NCI-H345 treated with DMSO at 0.1 percent for 48 hours (cell line): ENCODE measurements around the gene IL31.
"Not testable (repeated sequence)": the region's sequence is repeated elsewhere in the genome, so short reads cannot be mapped to it uniquely, and the experiment has no call there.

Experiments
- DNase-seq: peaks from one replicate; lab custom pipeline; 2025; ENCODE audit not compliant: unreplicated experiment; lab: John Stamatoyannopoulos, UW

IL31 gene

DNA sequence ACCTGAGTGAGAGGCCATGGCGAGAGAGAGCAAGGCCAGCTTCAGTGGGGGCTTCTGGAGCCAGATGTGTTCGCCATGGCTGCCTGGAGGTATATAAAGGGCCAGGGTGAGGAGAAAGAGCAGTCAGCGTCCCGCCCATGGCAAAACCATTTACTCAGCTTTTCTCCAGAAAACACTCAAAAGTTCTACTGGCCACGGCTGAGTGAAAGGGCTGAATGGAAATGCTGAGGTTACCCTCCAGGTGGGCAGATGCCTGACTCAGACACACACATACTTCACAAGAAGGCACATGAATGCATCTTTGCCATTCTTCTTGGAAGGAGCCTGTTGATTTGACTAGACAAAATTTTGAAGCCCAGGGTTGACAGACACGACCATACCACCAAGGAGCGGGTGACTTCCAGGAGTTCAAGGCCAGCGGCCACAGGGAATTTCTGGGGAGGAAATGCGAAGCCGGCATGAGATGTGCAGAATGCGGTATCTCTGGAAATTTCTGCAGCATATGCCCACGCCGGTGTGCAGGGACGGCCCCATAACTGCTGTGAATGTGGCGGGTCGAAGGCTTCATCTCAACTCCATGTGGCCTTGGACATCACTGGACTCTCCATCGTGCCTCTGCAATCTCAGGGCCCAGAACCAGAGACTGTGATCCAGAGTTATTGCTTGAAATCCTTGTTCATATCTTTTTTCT is at the start of gene IL31:
IL31 (minus strand) TSS at position 67 of the 691 bp plus-strand sequence; CDS start at position 18, 49 bp downstream.
- DNase-seq = no peak

DNA sequence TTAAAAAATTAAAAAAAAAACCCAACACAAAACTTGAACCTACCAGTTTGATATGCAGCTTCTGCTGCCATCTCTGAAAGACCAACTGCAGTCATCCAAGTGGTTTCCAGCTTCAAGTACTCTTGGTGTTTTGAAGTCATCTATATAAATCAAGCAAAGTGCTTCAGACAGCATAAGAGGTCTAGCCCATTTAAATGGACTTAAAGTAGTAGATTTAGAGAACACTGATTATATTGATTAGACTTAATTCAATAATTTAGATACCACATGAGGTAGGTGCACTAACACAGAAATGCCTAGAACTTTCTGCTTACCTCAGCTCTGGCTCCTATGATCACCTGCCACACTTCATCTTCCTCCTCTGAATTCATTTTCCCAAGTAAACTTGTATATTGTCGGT is 42.4 kb upstream of the IL31 start:
- no peak for DNase-seq

DNA sequence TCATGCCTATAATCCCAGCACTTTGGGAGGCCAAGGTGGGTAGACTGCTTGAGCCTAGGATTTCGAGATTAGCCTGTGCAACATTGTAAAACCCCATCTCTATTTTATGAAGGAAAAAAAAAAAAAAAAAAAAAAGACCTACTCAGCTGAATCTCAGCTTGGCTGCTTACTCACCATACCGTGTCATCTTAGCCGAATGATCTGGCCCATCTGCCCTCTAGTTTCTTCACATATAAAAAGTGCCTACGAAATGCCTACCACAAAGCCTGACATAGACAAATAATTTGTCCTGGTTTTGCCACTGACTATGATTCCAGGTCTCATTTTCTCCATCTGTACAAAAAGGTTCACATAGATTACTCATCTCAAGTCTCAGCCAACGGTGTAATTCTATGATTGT is 41.8 kb upstream of the IL31 start:
- DNase-seq = no peak

DNA sequence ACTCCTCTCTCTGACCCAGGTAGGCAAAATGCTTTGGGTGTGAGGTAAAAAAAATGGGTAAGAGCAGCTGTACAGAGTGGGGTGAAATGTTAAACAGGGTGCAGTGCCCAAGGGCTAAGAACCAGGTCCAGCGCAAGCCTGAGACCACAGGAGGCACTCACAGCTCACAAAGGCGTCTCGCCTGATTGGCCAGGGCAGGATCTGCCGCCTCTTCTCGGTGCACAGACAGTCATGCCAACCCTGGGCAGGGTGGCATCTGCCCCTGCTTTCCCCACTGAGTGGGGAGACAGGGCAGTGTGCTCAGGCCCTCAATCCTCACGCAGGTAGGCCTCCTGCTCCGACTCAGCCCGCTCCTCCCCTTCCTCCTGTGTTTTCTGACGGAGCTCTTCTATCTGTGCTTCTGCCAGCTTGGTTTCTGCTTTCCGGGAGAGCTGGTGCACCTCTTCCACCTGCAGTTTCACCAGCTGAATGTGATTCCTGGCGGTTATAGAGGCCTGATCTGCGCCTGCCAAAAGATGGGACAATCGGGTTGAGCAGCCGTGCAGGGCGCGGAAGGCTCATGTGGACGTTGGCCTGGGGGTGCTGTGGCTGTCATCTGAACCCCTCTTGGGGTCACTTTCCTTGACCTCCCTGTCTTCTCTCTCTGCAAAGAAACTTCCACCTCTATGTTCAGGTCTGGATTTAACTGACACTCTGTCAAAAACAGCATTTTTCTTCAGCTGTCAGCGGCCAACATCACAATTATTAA is 34.2 kb upstream of the IL31 start:
- DNase-seq = no peak

DNA sequence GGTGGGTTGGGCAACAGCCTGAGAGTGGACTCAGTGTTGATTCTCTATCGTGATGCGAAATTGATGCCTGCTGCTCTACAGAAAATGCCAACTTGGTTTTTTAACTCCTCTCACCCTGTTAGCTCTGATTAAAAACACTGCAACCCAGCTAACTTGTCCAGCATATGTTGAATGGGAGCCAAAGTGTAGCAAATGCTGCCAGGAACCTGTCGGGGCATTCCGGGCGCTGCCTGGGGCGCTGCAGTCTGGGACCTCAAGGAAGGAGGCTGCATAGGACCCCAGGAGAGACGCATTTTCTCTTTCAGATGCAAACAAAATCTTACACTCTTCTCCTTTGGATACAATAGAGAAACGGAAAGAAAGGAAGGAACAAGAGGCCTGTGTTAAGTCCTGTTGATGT is 33.4 kb upstream of the IL31 start:
- DNase-seq = no peak

DNA sequence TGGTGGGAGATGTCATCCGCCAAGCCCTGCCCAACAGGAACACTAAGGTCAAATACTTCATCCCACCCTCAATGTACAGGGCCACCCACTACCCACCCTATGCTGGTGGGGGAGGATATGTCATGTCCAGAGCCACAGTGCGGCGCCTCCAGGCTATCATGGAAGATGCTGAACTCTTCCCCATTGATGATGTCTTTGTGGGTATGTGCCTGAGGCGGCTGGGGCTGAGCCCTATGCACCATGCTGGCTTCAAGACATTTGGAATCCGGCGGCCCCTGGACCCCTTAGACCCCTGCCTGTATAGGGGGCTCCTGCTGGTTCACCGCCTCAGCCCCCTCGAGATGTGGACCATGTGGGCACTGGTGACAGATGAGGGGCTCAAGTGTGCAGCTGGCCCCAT is 33.0 kb upstream of the IL31 start:
- no peak for DNase-seq

DNA sequence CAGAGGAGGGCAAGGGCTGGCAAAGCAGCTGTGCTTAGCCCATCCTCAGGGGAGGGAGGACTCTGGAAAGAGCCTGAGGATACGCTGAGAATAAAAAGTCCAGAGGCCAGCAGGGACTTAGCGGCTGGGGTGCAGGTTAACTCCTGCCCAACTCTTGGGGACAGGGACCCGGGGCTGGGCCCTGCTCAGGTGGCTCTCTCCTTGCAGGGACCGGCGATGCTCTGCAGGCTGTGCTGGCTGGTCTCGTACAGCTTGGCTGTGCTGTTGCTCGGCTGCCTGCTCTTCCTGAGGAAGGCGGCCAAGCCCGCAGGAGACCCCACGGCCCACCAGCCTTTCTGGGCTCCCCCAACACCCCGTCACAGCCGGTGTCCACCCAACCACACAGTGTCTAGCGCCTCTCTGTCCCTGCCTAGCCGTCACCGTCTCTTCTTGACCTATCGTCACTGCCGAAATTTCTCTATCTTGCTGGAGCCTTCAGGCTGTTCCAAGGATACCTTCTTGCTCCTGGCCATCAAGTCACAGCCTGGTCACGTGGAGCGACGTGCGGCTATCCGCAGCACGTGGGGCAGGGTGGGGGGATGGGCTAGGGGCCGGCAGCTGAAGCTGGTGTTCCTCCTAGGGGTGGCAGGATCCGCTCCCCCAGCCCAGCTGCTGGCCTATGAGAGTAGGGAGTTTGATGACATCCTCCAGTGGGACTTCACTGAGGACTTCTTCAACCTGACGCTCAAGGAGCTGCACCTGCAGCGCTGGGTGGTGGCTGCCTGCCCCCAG is 32.3 kb upstream of the IL31 start:
- no peak for DNase-seq

DNA sequence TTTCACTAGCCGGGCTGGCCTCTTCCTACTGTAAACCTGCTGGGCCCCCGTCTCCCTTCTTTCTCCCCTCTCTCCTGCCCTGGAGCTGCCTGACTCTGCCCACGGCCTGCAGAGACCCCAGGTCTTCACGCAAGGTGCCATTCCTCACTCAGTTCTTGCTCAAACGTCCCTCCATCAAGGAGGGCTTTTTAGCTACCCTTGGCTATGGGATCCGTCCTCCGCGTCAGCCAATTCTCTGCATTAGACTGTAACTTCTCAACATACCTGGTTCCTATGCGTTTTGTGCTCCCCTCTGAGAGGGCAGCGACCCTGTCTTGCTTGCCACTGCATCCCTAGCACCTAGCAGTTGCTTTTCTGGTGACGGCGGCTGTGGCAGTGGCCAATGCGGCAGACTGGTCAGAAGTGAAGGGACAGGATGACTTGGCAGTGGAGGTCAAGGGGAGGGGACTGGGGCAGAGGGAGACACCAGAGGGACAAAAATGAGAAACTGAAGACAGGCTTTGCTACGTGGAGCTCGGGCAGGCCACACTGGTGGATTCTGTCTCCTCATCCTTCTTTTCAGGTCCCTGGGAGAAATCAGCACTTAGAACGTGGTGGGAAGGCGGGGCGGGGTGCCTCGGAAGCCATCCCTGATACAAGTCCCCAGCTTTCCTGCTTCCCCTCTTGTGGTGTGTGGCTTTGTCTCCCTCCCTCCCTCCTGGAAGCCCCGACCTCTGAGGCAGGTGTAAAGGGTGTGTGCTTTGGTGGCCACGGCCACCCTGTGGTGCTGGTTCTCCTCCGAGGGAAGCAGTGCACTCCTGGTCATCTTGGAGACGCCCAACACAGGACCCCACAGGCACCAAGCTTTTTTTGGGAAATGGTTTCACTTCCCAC is 31.3 kb upstream of the IL31 start:
- no peak for DNase-seq

DNA sequence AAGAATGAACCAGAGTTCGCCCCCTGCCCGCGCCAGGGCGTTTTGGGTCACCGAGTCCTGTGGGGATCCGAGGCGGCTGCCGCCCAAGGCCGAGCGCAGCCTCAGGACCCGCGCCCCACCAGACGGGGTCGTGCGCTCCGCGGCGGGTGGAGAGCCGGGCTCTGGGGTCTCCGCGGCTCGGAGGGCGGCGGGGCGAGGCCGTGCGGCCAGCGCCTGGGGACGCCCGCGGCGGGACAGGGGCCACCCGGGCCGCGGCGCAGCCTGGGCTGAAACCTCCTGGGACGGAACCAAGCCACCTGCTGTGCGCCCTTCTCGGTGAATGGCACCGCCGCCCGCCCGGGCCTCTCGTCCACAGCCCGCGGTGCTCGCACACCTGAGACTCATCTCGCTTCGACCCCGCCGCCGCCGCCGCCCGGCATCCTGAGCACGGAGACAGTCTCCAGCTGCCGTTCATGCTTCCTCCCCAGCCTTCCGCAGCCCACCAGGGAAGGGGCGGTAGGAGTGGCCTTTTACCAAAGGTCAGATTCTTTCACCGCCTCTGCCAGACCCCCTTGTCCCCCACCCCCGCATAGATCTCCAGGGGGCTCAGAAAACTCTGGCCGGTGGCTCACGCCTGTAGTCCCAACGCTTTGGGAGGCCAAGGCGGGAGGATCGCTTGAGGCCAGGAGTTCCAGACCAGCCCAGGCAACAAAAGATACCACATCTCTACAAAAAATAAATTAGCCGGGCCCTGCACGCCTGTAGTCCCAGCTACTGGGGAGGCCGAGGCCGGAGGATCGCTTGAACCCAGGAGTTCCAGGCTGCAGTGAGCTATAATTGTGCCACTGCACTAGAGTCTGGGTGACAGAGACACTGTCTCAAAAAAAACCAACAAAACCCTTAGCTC is 30.4 kb upstream of the IL31 start:
- no peak for DNase-seq

DNA sequence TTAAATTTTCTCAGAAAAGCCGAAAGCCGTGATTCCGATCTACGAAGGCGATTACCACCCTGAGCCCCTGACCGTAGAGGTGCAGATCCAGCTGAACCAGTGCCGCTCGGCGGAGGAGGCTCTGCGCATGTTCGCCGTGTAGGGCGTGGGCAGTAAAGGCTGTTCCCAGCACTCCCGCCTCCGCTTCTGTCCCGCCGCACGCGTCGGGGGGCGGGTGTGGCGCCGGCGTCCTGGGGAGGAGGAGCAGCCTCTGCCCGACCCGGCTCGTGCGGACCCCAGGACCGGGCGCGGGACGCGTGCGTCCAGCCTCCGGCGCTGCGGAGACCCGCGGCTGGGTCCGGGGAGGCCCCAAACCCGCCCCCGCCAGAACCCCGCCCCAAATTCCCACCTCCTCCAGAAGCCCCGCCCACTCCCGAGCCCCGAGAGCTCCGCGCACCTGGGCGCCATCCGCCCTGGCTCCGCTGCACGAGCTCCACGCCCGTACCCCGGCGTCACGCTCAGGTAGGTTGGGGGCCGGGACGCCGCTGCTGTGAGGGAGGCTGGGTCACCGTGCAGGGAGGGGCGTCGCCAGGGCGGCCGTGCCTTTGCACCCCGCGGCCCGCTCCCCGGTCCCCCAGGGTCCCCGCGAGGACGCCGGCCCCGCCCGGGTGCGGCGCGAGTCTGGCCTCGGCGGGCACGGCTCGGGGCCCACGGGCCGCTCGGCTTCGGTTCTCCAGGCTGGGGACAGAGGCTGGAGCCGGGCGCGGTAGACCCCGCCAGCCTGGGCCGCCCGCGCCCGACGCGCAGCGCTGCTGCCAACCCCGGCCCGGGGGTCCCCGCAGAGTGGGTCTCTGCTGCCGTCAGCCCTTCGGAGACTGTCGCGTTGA is 29.5 kb upstream of the IL31 start, which contains the start of gene B3GNT4:
B3GNT4 (plus strand) TSS at position 409 of the 866 bp plus-strand sequence. CDS start 910 bp downstream, outside the sequence.
- DNase-seq = peak; percentile 57

DNA sequence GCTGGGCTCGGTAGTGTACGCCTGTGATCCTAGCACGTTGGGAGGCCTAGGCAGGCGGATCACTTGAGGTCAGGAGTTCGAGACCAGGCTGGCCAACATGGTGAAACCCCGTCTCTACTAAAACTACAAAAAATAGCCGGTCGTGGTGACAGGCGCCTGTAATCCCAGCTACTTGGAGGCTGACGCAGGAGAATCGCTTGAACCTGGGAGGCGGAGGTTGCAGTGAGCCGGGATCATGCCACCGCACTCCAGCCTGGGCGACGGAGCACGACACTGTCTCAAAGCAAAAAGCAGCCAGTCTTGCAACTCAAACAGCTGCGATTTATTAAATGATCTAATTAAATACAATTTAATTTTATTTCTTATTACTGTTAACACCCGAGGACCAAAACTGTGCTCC is 28.8 kb upstream of the IL31 start:
- DNase-seq = not testable (repeated sequence)

DNA sequence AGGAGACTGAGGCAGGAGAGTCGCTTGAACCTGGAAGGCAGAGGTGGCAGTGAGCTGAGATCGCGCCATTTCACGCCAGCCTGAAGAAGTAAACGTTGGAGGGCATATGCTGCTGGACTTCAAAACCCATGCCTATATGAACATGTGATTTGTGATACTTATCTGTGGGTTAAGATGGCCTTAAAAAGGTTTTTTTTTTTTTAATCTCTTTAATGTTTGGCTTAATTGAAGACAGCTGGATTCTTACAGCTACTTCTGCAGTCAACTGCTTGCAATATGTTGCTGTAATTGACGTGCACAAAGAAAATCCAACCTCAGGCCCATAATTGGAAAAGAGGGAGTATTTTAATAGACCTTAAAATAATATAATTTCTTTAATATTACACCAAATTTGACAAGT is 28.0 kb upstream of the IL31 start:
- no peak for DNase-seq

DNA sequence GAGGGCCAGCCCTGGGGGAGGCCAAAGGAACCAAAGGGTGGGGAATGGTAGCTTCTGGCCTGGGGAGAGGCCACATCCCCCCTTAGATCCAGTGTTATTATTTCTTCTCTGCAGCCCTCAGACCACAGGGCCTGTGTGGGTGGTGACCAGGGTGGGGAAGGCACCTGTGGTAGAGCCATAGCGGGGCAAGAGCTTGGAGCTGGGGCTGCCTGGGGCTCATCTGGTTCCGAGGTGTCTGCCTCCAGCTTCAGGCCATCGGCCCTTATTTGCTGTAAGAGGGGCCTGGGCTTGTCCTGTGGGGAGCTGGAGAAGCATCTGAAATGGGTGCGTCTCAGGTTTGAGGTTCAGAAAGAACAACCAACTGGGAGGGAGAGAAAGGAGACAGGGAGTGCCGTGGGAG is 27.4 kb upstream of the IL31 start:
- no peak for DNase-seq

DNA sequence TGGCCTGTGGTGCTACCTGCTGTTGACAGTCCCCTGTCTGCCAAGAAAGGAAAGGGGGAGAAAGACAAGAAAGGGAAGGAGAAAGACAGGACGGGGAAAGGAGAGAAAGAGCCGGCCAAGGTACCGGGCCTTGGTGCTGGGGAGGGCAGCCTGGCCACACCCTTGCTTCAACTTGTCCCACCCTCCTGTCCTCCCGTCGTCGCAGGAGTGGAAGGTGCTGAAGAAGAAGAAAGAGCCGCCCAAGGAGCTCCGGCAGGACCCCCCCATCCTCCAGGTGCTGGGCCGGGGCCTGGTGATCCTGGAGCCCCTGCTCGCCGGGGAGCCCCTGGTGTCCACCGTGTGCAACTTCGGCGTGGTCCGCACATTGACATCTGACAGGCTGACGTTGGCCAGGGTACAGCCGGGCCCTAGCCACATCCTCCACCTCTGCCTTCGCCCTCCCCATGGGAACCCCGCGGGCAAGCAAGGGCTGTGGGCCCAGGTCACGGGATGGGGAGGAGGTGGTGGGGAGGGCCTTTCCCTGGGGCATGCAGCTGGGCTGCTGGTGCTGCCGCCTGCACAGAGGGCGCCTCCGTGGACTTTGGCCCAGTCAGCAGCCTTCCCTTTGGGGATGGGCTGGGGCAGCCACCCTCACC is 26.6 kb upstream of the IL31 start:
- DNase-seq = no peak

DNA sequence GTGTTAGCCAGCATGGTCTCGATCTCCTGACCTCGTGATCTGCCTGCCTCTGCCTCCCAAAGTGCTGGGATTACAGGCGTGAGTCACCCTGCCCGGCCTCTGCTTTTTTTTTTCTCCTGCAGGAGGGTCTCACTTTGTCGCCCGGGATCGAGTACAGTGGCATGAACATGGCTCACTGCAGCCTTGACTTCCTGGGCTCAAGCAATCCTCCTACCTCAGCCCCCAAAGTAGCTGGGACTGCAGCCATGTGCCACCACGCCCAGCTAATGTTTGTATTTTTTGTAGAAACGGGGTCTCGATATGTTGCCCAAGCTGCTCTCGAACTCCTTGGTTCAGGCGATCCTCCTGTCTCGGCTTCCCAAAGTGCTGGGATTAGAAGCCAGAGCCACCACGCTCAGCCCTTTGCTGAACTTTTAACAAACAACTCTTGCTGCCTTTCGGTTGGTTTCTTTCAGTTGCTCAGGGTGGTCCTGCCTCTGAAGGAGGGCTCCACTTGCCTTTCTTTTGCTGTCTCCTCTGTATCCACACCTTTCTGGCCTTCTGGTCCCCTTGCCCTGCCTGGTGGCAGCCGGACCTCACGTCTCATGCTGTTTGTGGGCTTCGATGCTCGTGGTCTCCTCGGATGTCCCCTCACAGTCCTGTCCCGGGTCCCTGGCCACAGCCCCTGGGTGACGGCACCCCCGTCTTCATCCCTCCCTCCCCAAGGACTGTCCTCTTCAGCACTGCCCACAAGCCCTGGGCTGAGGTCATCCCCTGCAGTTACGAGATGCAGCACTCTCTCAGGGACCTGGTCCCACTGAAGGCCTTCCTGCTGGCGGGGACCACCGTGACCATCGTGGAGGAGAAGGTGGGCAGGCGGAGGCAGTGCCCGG is 25.7 kb upstream of the IL31 start:
- DNase-seq = no peak

DNA sequence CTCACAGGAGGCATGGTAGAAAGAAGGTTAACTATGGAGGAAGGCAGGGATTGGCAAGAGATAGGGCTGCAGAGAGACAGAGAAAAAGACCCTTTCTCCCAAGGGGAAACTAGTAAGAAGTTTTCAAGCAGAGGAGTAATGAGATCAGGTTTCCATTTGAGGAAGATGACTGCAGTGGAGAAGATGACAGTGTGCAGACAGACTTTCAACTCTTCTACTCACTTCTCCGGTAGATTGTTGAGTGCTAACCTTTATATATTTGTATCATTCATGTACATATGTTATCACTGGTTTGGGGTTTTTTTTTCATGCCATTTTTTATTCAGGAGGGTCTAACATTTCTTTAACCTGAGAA is 23.6 kb upstream of the IL31 start:
- DNase-seq = no peak

DNA sequence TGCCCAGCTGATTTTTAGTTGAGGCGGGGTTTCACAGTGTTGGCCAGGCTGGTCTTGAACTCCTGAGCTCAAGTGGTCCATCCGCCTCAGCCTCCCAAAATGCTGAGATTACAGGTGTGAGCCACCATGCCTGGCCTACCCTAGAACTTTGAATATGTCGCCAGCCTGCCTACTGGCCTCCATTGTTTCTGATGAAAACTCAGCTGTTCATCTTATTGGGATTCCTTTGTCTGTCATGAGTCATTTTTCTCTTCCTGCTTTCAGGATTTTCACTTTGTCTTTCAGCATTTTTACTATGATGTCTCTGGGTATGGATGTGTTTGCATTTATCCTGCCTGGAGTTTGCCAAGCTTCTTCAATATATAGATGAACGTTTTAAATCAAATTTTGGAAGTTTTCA is 21.4 kb upstream of the IL31 start:
- DNase-seq = no peak

DNA sequence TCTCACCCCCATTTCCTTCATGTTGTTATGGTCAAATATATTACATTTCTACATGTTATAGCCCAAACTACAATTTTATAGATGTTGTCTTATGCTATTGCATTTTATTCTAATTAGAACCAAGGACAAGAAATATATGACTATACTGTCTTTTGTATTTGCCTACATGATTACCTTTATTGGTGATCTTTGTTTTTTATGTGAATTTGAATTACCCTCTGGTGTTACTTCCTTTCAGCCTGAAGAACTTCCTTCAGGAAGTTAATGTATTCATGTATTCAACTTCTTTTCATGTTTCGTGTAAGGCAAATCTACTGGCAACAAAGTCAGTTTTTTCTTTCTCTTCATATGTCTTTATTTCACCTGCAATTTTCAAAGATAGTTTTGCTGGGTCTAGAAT is 20.8 kb upstream of the IL31 start:
- DNase-seq = no peak
